CD4-positive, alpha-beta T cell (primary cell): Measurements from ENCODE around the gene SLC17A8. TPM values are rescaled to one million over a fixed set of nuclear protein-coding genes. Genes with fewer than 3 reads are reported as not detected.

Source experiments
- ATAC-seq: fragments of 200-7000 bp; cut with Tn5 transposase; one replicate; pipeline ENCODE4 v1.10.0; 2022; ENCODE audit warnings: mild to moderate bottlenecking; ENCODE audit not compliant: poor library complexity
- CTCF ChIA-PET: fragments of 350-600 bp; sonication (Branson Sonifier 250); formaldehyde crosslinking; loops from one replicate; lab custom pipeline; 2021; ENCODE audit warnings: antibody characterized with exemption, inconsistent platforms; lab: Charles Lee
- POLR2A ChIA-PET: fragments of 350-600 bp; sonication (Branson Sonifier 250); formaldehyde crosslinking; loops from one replicate; lab custom pipeline; 2021; ENCODE audit warnings: antibody characterized with exemption, inconsistent platforms; lab: Charles Lee
- DNase-seq, 14 experiments: peaks; one replicate each; pipeline ENCODE4 v3.0.0-alpha.2; 2013 to 2020; ENCODE audit warnings: mixed read lengths in 2 of 14
- H3K27ac ChIP-seq, 2 donors: one replicate each; pipeline versions ENCODE4 v1.5.1 to v1.7.0; 2013; ENCODE audit warnings: low read length in 2 of 2, low read depth in 1 of 2, mild to moderate bottlenecking in 1 of 2
- H3K27me3 ChIP-seq, 2 experiments: 1 replicate in 1 of 2; 2 replicates in 1 of 2; pipeline versions ENCODE4 v1.6.1 to v1.7.0; 2013; ENCODE audit warnings: low read length in 2 of 2, control low read depth in 1 of 2, mild to moderate bottlenecking in 1 of 2, moderate library complexity in 1 of 2; ENCODE audit not compliant: insufficient read depth in 2 of 2, control insufficient read depth in 1 of 2
- H3K36me3 ChIP-seq: one replicate; pipeline ENCODE4 v1.6.1; 2013; ENCODE audit warnings: low read length, control low read depth; ENCODE audit not compliant: insufficient read depth
- H3K4me1 ChIP-seq: one replicate; pipeline ENCODE4 v1.6.1; 2013; ENCODE audit warnings: low read length, control low read depth; ENCODE audit not compliant: insufficient read depth
- H3K4me3 ChIP-seq: one replicate; pipeline ENCODE4 v1.5.1; 2013; ENCODE audit warnings: mild to moderate bottlenecking, low read length, moderate library complexity
- H3K9me3 ChIP-seq, 2 experiments: 1 replicate in 1 of 2; 2 replicates in 1 of 2; pipeline versions ENCODE4 v1.6.1 to v1.7.0; 2013; ENCODE audit warnings: low read length in 2 of 2, mild to moderate bottlenecking in 2 of 2, control low read depth in 1 of 2, moderate library complexity in 1 of 2; ENCODE audit not compliant: control insufficient read depth in 1 of 2, insufficient read depth in 1 of 2
- H3K27ac Mint-ChIP-seq: one replicate; pipeline ENCODE4 v1.8.0; 2020; ENCODE audit warnings: mixed read lengths
- H3K27me3 Mint-ChIP-seq: one replicate; pipeline ENCODE4 v1.8.0; 2021; ENCODE audit warnings: mixed read lengths
- H3K36me3 Mint-ChIP-seq: one replicate; pipeline ENCODE4 v1.8.0; 2021; ENCODE audit warnings: low read depth, mixed read lengths
- H3K4me1 Mint-ChIP-seq: one replicate; pipeline ENCODE4 v1.8.0; 2021; ENCODE audit warnings: low read depth, mixed read lengths
- H3K4me3 Mint-ChIP-seq: one replicate; pipeline ENCODE4 v1.8.0; 2020; ENCODE audit warnings: mild to moderate bottlenecking, mixed read lengths
- H3K9me3 Mint-ChIP-seq: one replicate; pipeline ENCODE4 v1.8.0; 2020; ENCODE audit warnings: mixed read lengths
- CTCF ChIP-seq: fragments of 200-600 bp; IDR thresholded peaks from one replicate; pipeline ENCODE4 v1.8.0; 2022; ENCODE audit warnings: antibody characterized with exemption, mild to moderate bottlenecking
- intact Hi-C, 2 experiments: fragments of 100-400 bp; cut with DNase I in 1 of 2; cut with micrococcal nuclease in 1 of 2; formaldehyde crosslinking; loops; one replicate each; pipeline versions ENCODE4 v1.15.1 to v1.9.0; 2023 to 2025; cut with DNase I, micrococcal nuclease
- total RNA-seq, 174 experiments: library from RNA in 2 of 174; stranded (reverse) in 2 of 174; gene quantifications; one replicate each; pipeline ENCODE4 v1.2.3 and lab custom pipeline; 2021 to 2026

The SLC17A8 gene
- total RNA-seq, 2 experiments from 2014 or later: not detected

- DNase-seq (no peak), ATAC-seq (no peak)
- intact Hi-C loops: no loop called here
- Histone ChIP-seq H3K4me3 (no peak overlapping the region), H3K36me3 (no peaks in the 10 kb centered on the region), H3K27me3 (peaks cover 0 to 4% of the 10 kb centered on the region in 2 experiments), H3K27ac (no peak overlapping the region), H3K4me1 (no peaks in the 10 kb centered on the region), H3K9me3 (no peaks in the 10 kb centered on the region)
- POLR2A ChIA-PET: no interaction called here
- H3K36me3 Mint-ChIP-seq: no peaks in the 10 kb centered on the region
- H3K27ac Mint-ChIP-seq: no peak overlapping the region
- no peaks in the 10 kb centered on the region for H3K9me3 Mint-ChIP-seq
- no peak overlapping the region for H3K4me3 Mint-ChIP-seq
- H3K4me1 Mint-ChIP-seq: no peaks in the 10 kb centered on the region
- H3K27me3 Mint-ChIP-seq: peaks cover 11% of the 10 kb centered on the region
- TF ChIP-seq CTCF: no peak
- CTCF ChIA-PET: no interaction called here
Observed at GRCh38 chr12:100391856-100392255, 35.0 kb downstream of the SLC17A8 start.

GRCh38 chr12:100393200-100393599, 36.3 kb downstream of the SLC17A8 start:
- Mint-ChIP-seq H3K4me3 (no peak overlapping the region), H3K27me3 (peaks cover 7% of the 10 kb centered on the region), H3K9me3 (no peaks in the 10 kb centered on the region), H3K4me1 (no peaks in the 10 kb centered on the region), H3K36me3 (no peaks in the 10 kb centered on the region), H3K27ac (no peak overlapping the region)
- H3K4me1 ChIP-seq: no peaks in the 10 kb centered on the region
- ChIA-PET CTCF (no interaction called here), POLR2A (no interaction called here)
- DNase-seq (no peak), ATAC-seq (no peak)
- H3K27ac ChIP-seq: no peak overlapping the region
- TF ChIP-seq CTCF: no peak
- H3K9me3 ChIP-seq: no peaks in the 10 kb centered on the region
- intact Hi-C loops: no loop called here
- H3K27me3 ChIP-seq: peaks cover 0 to 4% of the 10 kb centered on the region in 2 experiments
- H3K36me3 ChIP-seq: no peaks in the 10 kb centered on the region
- H3K4me3 ChIP-seq: no peak overlapping the region

GRCh38 chr12:100395811-100396210, 38.9 kb downstream of the SLC17A8 start:
- no peak for DNase-seq
- H3K4me1 ChIP-seq: no peaks in the 10 kb centered on the region
- peaks cover 4% of the 10 kb centered on the region for H3K27me3 Mint-ChIP-seq
- intact Hi-C loops: no loop called here
- H3K4me3 Mint-ChIP-seq: no peak overlapping the region
- H3K36me3 Mint-ChIP-seq: no peaks in the 10 kb centered on the region
- no peak overlapping the region for H3K27ac ChIP-seq
- no peak for ATAC-seq
- no peaks in the 10 kb centered on the region for H3K36me3 ChIP-seq
- no peaks in the 10 kb centered on the region for H3K4me1 Mint-ChIP-seq
- no peaks in the 10 kb centered on the region for H3K9me3 ChIP-seq
- H3K27me3 ChIP-seq: no peaks in the 10 kb centered on the region
- H3K27ac Mint-ChIP-seq: no peak overlapping the region
- CTCF ChIA-PET: no interaction called here
- TF ChIP-seq CTCF: no peak
- H3K4me3 ChIP-seq: no peak overlapping the region
- H3K9me3 Mint-ChIP-seq: no peaks in the 10 kb centered on the region
- POLR2A ChIA-PET: no interaction called here
